Amniotic stem cell (primary cell): Measurements from ENCODE around the gene CNTRL.
"Not testable (repeated sequence)": the region's sequence is repeated elsewhere in the genome, so short reads cannot be mapped to it uniquely, and the experiment has no call there.

Experiments
- DNase-seq: peaks from one replicate; lab custom pipeline; 2025; lab: John Stamatoyannopoulos, UW

The CNTRL gene

GRCh38 chr9:121129384-121129783, 54.6 kb downstream of the CNTRL start:
- DNase-seq = not testable (repeated sequence)

- DNase-seq = no peak
Measured at GRCh38 chr9:121133104-121133816, 58.5 kb downstream of the CNTRL start.

- DNase-seq = no peak
Measured at GRCh38 chr9:121135642-121136041, 60.9 kb downstream of the CNTRL start.

- no peak for DNase-seq
Measured at GRCh38 chr9:121138561-121138960, 63.8 kb downstream of the CNTRL start.

- DNase-seq = no peak
Measured at GRCh38 chr9:121138973-121139372, 64.2 kb downstream of the CNTRL start.

- no peak for DNase-seq
Measured at GRCh38 chr9:121140162-121140561, 65.4 kb downstream of the CNTRL start.

GRCh38 chr9:121141306-121141705, 66.6 kb downstream of the CNTRL start:
- no peak for DNase-seq

GRCh38 chr9:121141706-121142105, 67.0 kb downstream of the CNTRL start:
- no peak for DNase-seq

- DNase-seq = no peak
Measured at GRCh38 chr9:121143771-121144170, 69.0 kb downstream of the CNTRL start.

GRCh38 chr9:121144482-121144881, 69.7 kb downstream of the CNTRL start:
- no peak for DNase-seq

- DNase-seq = no peak
Measured at GRCh38 chr9:121150188-121150587, 75.4 kb downstream of the CNTRL start.

- DNase-seq = no peak
Measured at GRCh38 chr9:121153642-121154041, 78.9 kb downstream of the CNTRL start.

GRCh38 chr9:121154782-121155181, 80.0 kb downstream of the CNTRL start:
- DNase-seq = no peak

- peak; percentile 46 for DNase-seq
Measured at GRCh38 chr9:121156263-121156731, 81.5 kb downstream of the CNTRL start.

- DNase-seq = no peak
Measured at GRCh38 chr9:121157939-121158338, 83.2 kb downstream of the CNTRL start.

GRCh38 chr9:121160025-121160424, 85.3 kb downstream of the CNTRL start:
- DNase-seq = no peak

- no peak for DNase-seq
Measured at GRCh38 chr9:121168052-121168451, 93.3 kb downstream of the CNTRL start.

- DNase-seq = no peak
Measured at GRCh38 chr9:121169094-121169601, 94.4 kb downstream of the CNTRL start.

GRCh38 chr9:121171236-121171635, 96.5 kb downstream of the CNTRL start:
- DNase-seq = no peak

- no peak for DNase-seq
Measured at GRCh38 chr9:121172726-121173487, 98.2 kb downstream of the CNTRL start.

- no peak for DNase-seq
Measured at GRCh38 chr9:121173501-121173900, 98.7 kb downstream of the CNTRL start.

- DNase-seq = no peak
Measured at GRCh38 chr9:121178676-121179372, 104.1 kb downstream of the CNTRL start.

GRCh38 chr9:121179373-121179721, 104.6 kb downstream of the CNTRL start:
- not testable (repeated sequence) for DNase-seq
